Left cardiac atrium (tissue), 4 donors: ENCODE data around the gene CAMK1D. TPM values are rescaled to one million over a fixed set of nuclear protein-coding genes. Genes with fewer than 3 reads are reported as not detected.
"Not testable (repeated sequence)": the region's sequence is repeated elsewhere in the genome, so short reads cannot be mapped to it uniquely, and the experiment has no call there.

ENCODE experiments used
- ATAC-seq, 2 donors: fragments of 200-7000 bp; cut with Tn5 transposase; one replicate each; pipeline ENCODE4 v1.9.1; 2020; ENCODE audit warnings: mild to moderate bottlenecking in 2 of 2, moderate library complexity in 2 of 2
- DNase-seq: peaks from one replicate; pipeline ENCODE4 v3.0.0-alpha.2; 2020
- intact Hi-C, 2 donors: fragments of 100-400 bp; cut with DNase I; formaldehyde crosslinking; loops; one replicate each; pipeline versions ENCODE4 v1.14.1 to v1.15.1; 2022 to 2023
- total RNA-seq, 2 donors: library from RNA; stranded (reverse); fragmentation: NEBNext Ultra II Directional; extraction: Animal tissue kit (Norgen Biotek cat#: 25700); gene quantifications; one replicate each; pipeline ENCODE4 v1.2.1, GENCODE V29; 2021
- donor health status: DM: no; HTN: yes; CAD: no.
- donor health status: DM: no; HTN: yes; CAD: no; lungs with severe emphysema.
- donor health status: DM: yes; HTN: yes; CAD: no.
- donor health status: Dilated cardiomyopathy.

CAMK1D gene
- total RNA-seq, 2 donors from 2014 or later: 23.8 to 38.5 TPM

- ATAC-seq: no peak
- intact Hi-C loops: loop anchor here in 1 of 2 donors (2.0 kb wide), 1 partner anchor 25 kb away; no protein-coding TSS in a partner anchor
Measured at GRCh38 chr10:12337453-12338372, 11.6 kb upstream of the CAMK1D start.

GRCh38 chr10:12338981-12339380, 10.4 kb upstream of the CAMK1D start:
- ATAC-seq (no peak), DNase-seq (no peak)

More at GRCh38 chr10:12337453-12338372, 11.6 kb upstream of the CAMK1D start:
- no peak for DNase-seq

GRCh38 chr10:12340371-12340770, 9.0 kb upstream of the CAMK1D start:
- intact Hi-C loops: no loop called here
- DNase-seq (no peak), ATAC-seq (no peak)

More at GRCh38 chr10:12338981-12339380, 10.4 kb upstream of the CAMK1D start:
- intact Hi-C loops: loop anchor here in 1 of 2 donors (2.0 kb wide), 1 partner anchor 26 kb away; no protein-coding TSS in a partner anchor

- intact Hi-C loops: no loop called here
- ATAC-seq (no peak), DNase-seq (no peak)
Measured at GRCh38 chr10:12340937-12341336, 8.4 kb upstream of the CAMK1D start.

GRCh38 chr10:12341526-12341925, 7.8 kb upstream of the CAMK1D start:
- intact Hi-C loops: no loop called here
- ATAC-seq (no peak), DNase-seq (no peak)

- no peak for ATAC-seq
- DNase-seq: no peak
- intact Hi-C loops: loop anchor here in 1 of 2 donors (5.0 kb wide), 1 partner anchor 72 kb away; no protein-coding TSS in a partner anchor
Measured at GRCh38 chr10:12344375-12345110, 4.8 kb upstream of the CAMK1D start.

- intact Hi-C loops: loop anchor here in 1 of 2 donors (5.0 kb wide), 1 partner anchor 74 kb away; no protein-coding TSS in a partner anchor
- ATAC-seq (no peak), DNase-seq (no peak)
Measured at GRCh38 chr10:12346707-12347106, 2.6 kb upstream of the CAMK1D start.

- DNase-seq: no peak
- intact Hi-C loops: loop anchor here in 1 of 2 donors (5.0 kb wide), 1 partner anchor 76 kb away; no protein-coding TSS in a partner anchor
- ATAC-seq: peak in 1 of 2 donors; percentile 1
Measured at GRCh38 chr10:12348294-12348869, 965 bp upstream of the CAMK1D start.

GRCh38 chr10:12349629-12350166, 351 bp downstream of the CAMK1D start:
- no peak for DNase-seq
- ATAC-seq: no peak
- intact Hi-C loops: loop anchor here in 1 of 2 donors (5.0 kb wide), 1 partner anchor 77 kb away; no protein-coding TSS in a partner anchor

- intact Hi-C loops: no loop called here
- peak; percentile 36 for DNase-seq
- peak; percentile 12 to 35 for ATAC-seq
Measured at GRCh38 chr10:12350167-12350872, 973 bp downstream of the CAMK1D start.

- intact Hi-C loops: no loop called here
- ATAC-seq (no peak), DNase-seq (no peak)
Measured at GRCh38 chr10:12350925-12351324, 1.6 kb downstream of the CAMK1D start.

- ATAC-seq (no peak), DNase-seq (no peak)
- intact Hi-C loops: no loop called here
Measured at GRCh38 chr10:12351447-12351846, 2.1 kb downstream of the CAMK1D start.

GRCh38 chr10:12351889-12352288, 2.5 kb downstream of the CAMK1D start:
- intact Hi-C loops: no loop called here
- DNase-seq: no peak
- no peak for ATAC-seq

GRCh38 chr10:12353399-12354242, 4.3 kb downstream of the CAMK1D start:
- no peak for ATAC-seq
- intact Hi-C loops: no loop called here

GRCh38 chr10:12354696-12355095, 5.3 kb downstream of the CAMK1D start:
- intact Hi-C loops: loop anchor here in 1 of 2 donors (5.0 kb wide), 1 partner anchor 38 kb away; no protein-coding TSS in a partner anchor
- not testable (repeated sequence) for ATAC-seq, DNase-seq

More at GRCh38 chr10:12353399-12354242, 4.3 kb downstream of the CAMK1D start:
- DNase-seq: no peak

- DNase-seq (no peak), ATAC-seq (no peak)
- intact Hi-C loops: loop anchor here in 1 of 2 donors (5.0 kb wide), 1 partner anchor 37 kb away; no protein-coding TSS in a partner anchor
Measured at GRCh38 chr10:12355384-12355783, 6.0 kb downstream of the CAMK1D start.

GRCh38 chr10:12357525-12358151, 8.3 kb downstream of the CAMK1D start:
- intact Hi-C loops: loop anchor here in 1 of 2 donors (5.0 kb wide), 1 partner anchor 35 kb away; no protein-coding TSS in a partner anchor
- ATAC-seq (no peak), DNase-seq (no peak)
